VCaP (cell line): ENCODE measurements around the gene MINDY4.

Experiments used
- H3K27ac ChIP-seq: fragments of 450-650 bp; 2 replicates; pipeline ENCODE4 v1.5.1; 2017
- CTCF ChIP-seq: fragments of 450-650 bp; conservative IDR thresholded peaks from 2 replicates; pipeline ENCODE4 v1.5.1; 2017; ENCODE audit warnings: mild to moderate bottlenecking, moderate library complexity

Gene MINDY4

GRCh38 chr7:30903146-30903545 lies 131.9 kb downstream of the MINDY4 start:
- TF ChIP-seq CTCF: no peak
- no peak overlapping the region for H3K27ac ChIP-seq

DNA sequence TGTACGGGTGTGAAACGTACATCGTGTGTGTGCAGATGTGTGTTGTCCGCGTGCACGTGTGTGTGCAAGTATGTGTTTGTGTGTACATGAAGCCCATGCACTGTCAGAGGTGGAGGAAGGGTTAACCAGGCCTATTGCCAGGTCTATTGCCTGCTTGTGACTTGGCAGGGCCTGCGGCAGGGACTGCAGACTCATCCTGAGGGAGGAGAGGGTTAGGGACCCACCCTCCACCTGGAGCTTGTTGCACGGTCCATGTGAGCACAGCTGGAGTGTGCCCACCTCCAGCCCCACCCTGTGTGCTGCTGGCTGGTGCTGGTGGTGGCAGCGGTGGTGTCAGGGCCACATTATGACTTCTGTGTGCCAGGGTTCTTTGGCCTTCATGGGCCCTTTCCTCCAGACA lies 133.3 kb downstream of the MINDY4 start:
- H3K27ac ChIP-seq: no peak overlapping the region
- TF ChIP-seq CTCF: no peak

GRCh38 chr7:30905078-30906012 lies 134.1 kb downstream of the MINDY4 start:
- H3K27ac ChIP-seq: no peak overlapping the region
- TF ChIP-seq CTCF: no peak

DNA sequence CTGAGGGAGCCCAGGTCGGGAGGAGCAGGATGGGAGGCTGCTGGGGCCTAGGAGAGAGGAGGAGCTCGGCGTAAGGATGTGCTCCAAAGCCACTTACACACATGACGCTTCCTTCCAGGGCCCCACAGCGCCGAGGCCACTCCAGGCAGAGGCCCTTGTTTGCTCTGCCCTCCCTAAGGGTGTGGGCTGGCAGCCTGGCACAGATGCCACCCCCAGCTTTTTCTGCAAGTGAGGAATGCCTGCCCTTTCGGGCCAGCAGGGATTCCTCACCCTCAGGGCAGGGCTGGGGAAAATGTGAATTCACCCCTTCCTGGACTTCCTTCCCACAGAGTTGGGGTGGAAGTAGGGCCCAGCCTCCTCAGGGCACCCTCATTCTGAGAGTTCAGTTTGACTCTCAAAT lies 134.8 kb downstream of the MINDY4 start:
- TF ChIP-seq CTCF: no peak
- H3K27ac ChIP-seq: no peak overlapping the region

DNA sequence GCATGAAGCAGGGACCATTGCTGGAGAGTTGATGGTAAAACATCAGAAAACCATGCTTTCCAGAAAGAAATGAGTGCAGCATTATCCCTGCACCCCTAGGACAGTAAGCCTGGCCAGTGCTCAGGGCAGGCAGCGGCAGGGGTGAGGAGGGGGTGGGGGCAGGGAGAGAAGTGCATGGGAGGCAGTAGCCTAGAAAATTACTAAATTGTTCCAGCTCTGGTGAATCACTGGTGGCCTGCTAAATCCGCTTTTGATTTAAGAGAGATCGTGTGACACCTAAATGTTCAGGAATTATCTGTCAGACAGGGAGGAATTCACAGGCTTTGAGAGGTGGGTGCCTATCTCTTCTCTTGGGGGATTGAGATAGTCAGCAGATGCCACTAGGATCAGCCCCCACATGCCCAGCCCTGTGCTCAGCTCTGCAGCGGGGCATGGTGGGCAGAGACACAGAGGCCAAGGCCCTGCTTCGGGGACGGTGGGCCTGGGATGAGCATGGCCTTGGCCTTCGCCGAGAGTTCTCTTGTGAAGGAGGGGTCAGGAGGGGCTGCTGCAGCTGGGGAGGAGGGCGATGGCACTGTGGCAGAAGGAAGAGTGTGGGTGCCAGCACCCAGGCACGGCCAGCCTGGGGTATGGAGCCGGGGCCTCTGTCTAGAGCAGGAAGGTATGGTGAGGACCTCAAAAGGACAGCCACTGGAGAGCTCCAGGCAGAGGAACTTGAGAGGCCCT lies 135.5 kb downstream of the MINDY4 start:
- no peak overlapping the region for H3K27ac ChIP-seq
- no peak for TF ChIP-seq CTCF

DNA sequence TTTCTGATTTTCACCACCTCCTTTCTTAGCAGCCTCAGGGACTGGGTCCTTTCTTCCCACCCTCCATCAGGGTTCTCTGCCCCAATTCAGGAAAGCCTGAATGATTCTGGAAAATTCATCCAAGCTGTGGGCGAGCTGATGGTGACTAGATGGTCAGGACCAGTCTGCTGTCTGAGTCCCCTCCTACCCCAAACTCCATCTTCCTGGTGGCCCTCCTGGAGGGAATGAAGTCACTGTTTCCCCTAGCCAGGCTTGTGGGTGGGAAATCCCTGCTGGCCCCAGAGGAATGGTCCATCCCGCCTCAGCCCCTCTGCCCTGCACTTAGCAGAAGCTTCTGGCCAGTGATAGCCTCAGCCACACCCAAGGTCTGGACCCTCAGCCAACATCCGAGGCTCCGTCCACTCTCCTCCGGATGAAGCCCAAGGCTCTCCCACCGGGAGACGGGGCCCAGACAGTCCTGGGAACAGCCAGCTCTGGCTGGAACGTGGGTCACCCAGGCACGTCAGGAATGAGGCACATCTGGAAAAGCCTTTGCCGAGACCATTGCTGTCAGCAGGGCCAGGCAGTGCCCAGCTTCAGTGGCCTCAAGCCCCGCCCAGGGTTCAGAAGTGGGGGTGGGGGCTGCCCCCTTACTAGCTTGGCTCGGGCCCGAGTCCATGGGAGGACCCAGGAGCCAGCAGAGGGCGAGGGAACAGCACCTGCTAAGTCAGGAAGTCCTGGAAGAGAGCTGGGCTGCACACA lies 136.5 kb downstream of the MINDY4 start:
- H3K27ac ChIP-seq: no peak overlapping the region
- TF ChIP-seq CTCF: no peak

GRCh38 chr7:30908681-30909080 lies 137.5 kb downstream of the MINDY4 start:
- TF ChIP-seq CTCF: no peak
- no peak overlapping the region for H3K27ac ChIP-seq
